Measurements from ENCODE around the gene NT5C1B.

NT5C1B gene

GRCh38 chr2:18620867-18621632, 31.7 kb upstream of the NT5C1B start:
- TF ChIP-seq FOXP2 (optimal IDR thresholded peaks at IDR 0.05; ENCODE audit: borderline replicate concordance, extremely low read depth, extremely low read length, insufficient read depth): no peak
- TF ChIP-seq SIN3A (IDR thresholded peaks at IDR 0.05; ENCODE audit: borderline replicate concordance, insufficient read depth, low read length): no peak
- TF ChIP-seq POLR2AphosphoS5 (IDR thresholded peaks at IDR 0.05; ENCODE audit: low read depth, low read length): no peak
- TF ChIP-seq TAF1 (IDR thresholded peaks at IDR 0.05; ENCODE audit: borderline replicate concordance, insufficient read depth, low read length): no peak
- no peak for TF ChIP-seq REST (IDR thresholded peaks at IDR 0.05; ENCODE audit: insufficient read depth in 1 of 2, low read depth in 2 of 2, low read length in 2 of 2)

- TF ChIP-seq TAF1 (IDR thresholded peaks at IDR 0.05; ENCODE audit: borderline replicate concordance, insufficient read depth, low read length) (no peak), SIN3A (IDR thresholded peaks at IDR 0.05; ENCODE audit: borderline replicate concordance, insufficient read depth, low read length) (no peak), FOXP2 (optimal IDR thresholded peaks at IDR 0.05; ENCODE audit: borderline replicate concordance, extremely low read depth, extremely low read length, insufficient read depth) (no peak), REST (IDR thresholded peaks at IDR 0.05; ENCODE audit: insufficient read depth in 1 of 2, low read depth in 2 of 2, low read length in 2 of 2) (no peak), POLR2AphosphoS5 (IDR thresholded peaks at IDR 0.05; ENCODE audit: low read depth, low read length) (no peak)
Measured at GRCh38 chr2:18619091-18619490, 29.7 kb upstream of the NT5C1B start.

GRCh38 chr2:18614041-18614440, 24.7 kb upstream of the NT5C1B start:
- TF ChIP-seq REST (IDR thresholded peaks at IDR 0.05; ENCODE audit: insufficient read depth in 1 of 2, low read depth in 2 of 2, low read length in 2 of 2) (no peak), FOXP2 (optimal IDR thresholded peaks at IDR 0.05; ENCODE audit: borderline replicate concordance, extremely low read depth, extremely low read length, insufficient read depth) (no peak), SIN3A (IDR thresholded peaks at IDR 0.05; ENCODE audit: borderline replicate concordance, insufficient read depth, low read length) (no peak), POLR2AphosphoS5 (IDR thresholded peaks at IDR 0.05; ENCODE audit: low read depth, low read length) (no peak), TAF1 (IDR thresholded peaks at IDR 0.05; ENCODE audit: borderline replicate concordance, insufficient read depth, low read length) (no peak)

- TF ChIP-seq TAF1 (IDR thresholded peaks at IDR 0.05; ENCODE audit: borderline replicate concordance, insufficient read depth, low read length) (no peak), FOXP2 (optimal IDR thresholded peaks at IDR 0.05; ENCODE audit: borderline replicate concordance, extremely low read depth, extremely low read length, insufficient read depth) (no peak), POLR2AphosphoS5 (IDR thresholded peaks at IDR 0.05; ENCODE audit: low read depth, low read length) (no peak), SIN3A (IDR thresholded peaks at IDR 0.05; ENCODE audit: borderline replicate concordance, insufficient read depth, low read length) (no peak), REST (IDR thresholded peaks at IDR 0.05; ENCODE audit: insufficient read depth in 1 of 2, low read depth in 2 of 2, low read length in 2 of 2) (no peak)
Measured at GRCh38 chr2:18612133-18612532, 22.8 kb upstream of the NT5C1B start.

Data from PFSK-1 (cell line).